Tibial nerve (tissue), 4 donors: Measurements from ENCODE around the gene MUC16.
"Not testable (repeated sequence)": the region's sequence is repeated elsewhere in the genome, so short reads cannot be mapped to it uniquely, and the experiment has no call there.

Experiments
- EP300 ChIP-seq, 2 donors: sonication (generic); formaldehyde crosslinking; IDR thresholded peaks; one replicate each; pipeline ENCODE4 v1.6.1; 2017; ENCODE audit warnings: antibody characterized with exemption in 2 of 2, mild to moderate bottlenecking in 1 of 2
- TF ChIP-seq, protein P1 (sequence below), 5 experiments: fragments of 200-600 bp in 3 of 5; fragments of 450-650 bp in 2 of 5; sonication (generic) in 3 of 5; IDR thresholded peaks; one replicate each; pipeline ENCODE4 v1.5.1; 2016 to 2019; ENCODE audit warnings: antibody characterized with exemption in 5 of 5, mild to moderate bottlenecking in 3 of 5, moderate library complexity in 2 of 5

DNA sequence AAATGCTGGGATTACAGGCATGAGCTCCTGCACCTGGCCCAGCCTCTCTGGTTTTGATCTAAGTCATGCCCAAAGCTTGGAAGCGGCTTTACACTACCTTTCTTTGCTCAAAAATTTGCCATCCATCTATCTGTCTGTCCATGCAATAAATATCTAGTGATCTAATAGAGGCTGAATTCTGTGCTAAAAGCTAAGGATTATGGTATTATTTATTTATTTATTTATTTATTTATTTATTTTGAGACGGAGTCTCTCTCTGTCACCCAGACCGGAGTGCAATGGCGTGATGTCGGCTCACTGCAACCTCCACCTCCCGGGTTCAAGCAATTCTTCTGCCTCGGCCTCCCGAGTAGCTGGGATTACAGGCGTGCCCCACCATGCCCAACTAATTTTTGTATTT lies 45.9 kb upstream of the MUC16 start:
- TF ChIP-seq, protein P1, sequence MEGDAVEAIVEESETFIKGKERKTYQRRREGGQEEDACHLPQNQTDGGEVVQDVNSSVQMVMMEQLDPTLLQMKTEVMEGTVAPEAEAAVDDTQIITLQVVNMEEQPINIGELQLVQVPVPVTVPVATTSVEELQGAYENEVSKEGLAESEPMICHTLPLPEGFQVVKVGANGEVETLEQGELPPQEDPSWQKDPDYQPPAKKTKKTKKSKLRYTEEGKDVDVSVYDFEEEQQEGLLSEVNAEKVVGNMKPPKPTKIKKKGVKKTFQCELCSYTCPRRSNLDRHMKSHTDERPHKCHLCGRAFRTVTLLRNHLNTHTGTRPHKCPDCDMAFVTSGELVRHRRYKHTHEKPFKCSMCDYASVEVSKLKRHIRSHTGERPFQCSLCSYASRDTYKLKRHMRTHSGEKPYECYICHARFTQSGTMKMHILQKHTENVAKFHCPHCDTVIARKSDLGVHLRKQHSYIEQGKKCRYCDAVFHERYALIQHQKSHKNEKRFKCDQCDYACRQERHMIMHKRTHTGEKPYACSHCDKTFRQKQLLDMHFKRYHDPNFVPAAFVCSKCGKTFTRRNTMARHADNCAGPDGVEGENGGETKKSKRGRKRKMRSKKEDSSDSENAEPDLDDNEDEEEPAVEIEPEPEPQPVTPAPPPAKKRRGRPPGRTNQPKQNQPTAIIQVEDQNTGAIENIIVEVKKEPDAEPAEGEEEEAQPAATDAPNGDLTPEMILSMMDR (IDR thresholded peaks at IDR 0.05), result not testable (repeated sequence)
- not testable (repeated sequence) for TF ChIP-seq EP300 (IDR thresholded peaks at IDR 0.05)
